Iris pigment epithelial cell (primary cell): ENCODE results near the gene WFDC10B.
"Not testable (repeated sequence)": the region's sequence is repeated elsewhere in the genome, so short reads cannot be mapped to it uniquely, and the experiment has no call there.

Experiments
- DNase-seq: peaks from one replicate; pipeline ENCODE4 v3.0.0-alpha.2; 2011; ENCODE audit warnings: low read depth

The WFDC10B gene

DNA sequence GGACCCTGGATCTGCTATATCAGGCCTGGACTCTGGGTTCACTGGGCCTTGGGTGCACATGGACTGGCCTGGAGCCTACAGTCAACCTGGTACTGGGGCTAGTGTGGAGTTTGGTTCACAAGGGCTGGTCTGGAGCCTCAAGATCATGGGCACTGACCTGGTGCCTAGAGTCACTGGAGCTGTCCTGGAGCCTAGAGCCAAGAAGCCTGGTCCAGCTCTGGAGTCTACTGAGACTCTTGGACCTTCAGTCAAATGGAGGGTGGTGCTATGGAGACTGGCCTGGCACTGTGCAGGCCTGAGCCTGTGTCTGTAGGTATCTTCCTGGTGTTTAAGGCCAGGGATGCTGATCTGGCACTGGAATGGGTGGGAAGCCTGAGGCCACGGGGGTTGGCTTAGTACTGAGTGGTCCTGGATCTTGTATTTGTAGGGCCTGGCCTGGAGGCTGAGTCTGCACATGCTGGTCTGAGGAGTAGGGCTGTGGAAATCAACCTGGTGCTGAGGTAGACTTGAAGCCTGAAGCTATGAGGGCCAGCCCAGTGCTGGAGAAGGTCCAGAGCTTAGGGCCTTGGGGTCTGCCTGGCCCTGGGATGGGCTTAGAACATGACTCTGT, 57.3 kb downstream of the WFDC10B start:
- DNase-seq: no peak

DNA sequence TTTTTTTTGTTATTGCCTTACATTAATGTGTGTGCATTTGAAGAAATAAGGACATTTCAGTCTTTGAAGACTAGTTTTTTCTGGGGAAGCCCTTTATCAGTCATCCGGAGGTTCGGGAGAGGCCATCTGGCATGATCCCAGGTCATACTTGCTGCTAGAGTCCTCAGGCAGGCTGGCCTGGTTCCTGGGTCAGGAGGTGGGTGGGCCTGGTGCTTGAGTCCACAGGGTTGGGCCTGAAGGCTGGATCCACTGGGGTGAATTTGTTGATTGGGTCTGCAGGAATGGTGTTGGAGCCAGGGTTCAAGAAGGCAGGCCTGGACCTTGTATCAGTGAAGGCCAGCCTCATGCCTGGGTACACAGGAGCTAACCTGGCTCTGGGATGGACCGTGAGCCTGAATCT, 57.9 kb downstream of the WFDC10B start:
- no peak for DNase-seq

DNA sequence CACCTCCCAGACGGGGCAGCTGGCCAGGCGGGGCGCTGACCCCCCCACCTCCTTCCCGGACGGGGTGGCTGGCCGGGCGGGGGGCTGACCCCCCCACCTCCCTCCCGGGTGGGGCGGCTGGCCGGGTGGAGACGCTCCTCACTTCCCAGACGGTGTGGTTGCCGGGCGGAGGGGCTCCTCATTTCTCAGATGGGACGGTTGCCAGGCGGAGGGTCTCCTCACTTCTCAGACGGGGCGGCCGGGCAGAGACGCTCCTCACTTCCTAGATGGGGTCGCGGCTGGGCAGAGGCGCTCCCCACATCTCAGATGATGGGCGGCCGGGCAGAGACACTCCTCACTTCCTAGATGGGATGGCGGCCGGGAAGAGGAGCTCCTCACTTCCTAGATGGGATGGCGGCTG, 59.0 kb downstream of the WFDC10B start:
- DNase-seq: not testable (repeated sequence)

DNA sequence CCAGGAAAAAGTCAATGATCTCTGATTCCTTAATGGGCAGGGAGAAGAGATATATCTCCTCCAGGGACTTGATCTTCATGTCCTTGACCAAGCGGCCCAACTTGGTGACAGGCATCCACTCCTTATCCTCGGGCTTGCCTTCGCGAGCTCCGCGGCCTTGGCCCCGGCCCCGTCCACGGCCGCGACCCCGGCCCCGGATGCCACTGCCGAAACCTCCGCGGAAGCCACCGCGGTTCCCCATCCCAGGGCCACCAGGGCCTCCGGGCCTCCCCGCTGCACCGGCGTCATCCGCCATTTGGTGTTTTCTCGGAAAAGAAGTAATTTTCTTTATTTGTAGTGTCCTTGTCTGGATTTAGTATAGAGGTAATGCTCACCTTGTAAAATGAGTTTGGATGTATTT, 63.7 kb downstream of the WFDC10B start:
- DNase-seq: not testable (repeated sequence)

DNA sequence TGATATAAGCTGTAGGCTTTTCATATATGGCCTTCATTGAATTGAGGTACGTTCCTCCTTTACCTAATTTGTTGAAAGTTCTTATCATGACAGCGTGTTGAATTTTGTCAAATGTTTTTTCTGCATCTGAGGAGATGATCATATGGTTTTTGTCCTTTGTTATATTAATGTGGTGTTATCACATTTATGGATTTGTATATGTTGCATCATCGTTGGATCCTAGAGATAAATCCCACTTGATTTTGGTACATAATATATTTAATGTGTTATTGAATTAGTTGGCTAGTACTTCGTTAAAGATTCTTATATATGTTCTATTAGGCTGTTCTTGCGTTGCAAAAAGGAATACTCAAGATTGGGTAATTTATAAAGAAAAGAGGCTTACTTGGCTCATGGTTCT, 65.1 kb downstream of the WFDC10B start:
- no peak for DNase-seq

DNA sequence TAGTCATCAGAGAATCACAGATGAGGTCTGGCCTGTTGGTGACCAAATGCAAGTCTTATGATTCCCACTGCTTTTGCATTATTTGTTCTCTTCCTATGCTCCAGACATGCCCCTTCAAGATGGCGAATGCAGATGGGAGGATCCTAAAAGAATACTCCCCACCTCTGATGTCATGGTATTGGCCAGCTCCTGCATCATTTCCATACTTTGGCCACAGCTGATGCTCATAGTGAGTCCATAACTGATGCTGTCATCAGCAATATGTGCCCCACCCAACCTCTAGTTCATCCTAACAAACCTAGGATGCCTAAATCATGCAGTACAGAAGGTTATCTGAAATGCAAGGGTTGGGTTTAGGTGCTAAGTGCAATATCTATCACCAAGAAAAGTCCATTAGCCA, 68.3 kb downstream of the WFDC10B start:
- no peak for DNase-seq
